ENCODE results near the gene RBBP8NL. TPM values are rescaled to one million over a fixed set of nuclear protein-coding genes. Genes with fewer than 3 reads are reported as not detected.

RBBP8NL gene
- total RNA-seq, 1 experiment from 2014 or later: not detected

DNA sequence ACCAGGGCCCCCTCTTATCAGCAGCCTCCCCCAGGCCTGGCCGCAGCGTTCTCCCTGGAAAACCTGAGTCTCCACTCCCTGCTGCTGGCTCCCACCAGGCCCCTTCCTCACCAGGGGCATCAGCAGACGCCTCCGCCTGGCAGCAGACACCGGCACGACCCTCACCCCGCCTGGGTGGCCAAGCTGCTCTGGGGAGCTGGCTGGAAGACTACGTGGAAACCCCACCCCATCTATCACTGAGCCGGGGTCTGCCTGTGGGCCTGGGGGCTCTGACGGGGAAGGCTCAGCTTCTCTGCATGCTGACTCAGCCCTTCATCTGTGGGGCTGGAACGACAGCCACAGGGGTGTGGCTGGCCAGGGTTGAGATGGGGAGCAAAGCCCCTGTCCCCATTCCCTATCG lies 19.1 kb upstream of the RBBP8NL start:
- intact Hi-C loops (cut with micrococcal nuclease): no loop called here
- DNase-seq (ENCODE audit: unreplicated experiment): no peak
- Mint-ChIP-seq H3K36me3 (ENCODE audit: insufficient read depth, unreplicated experiment) (no peaks in the 10 kb centered on the region), H3K27me3 (ENCODE audit: insufficient read depth, unreplicated experiment) (peaks cover 71% of the 10 kb centered on the region), H3K27ac (ENCODE audit: low read depth, unreplicated experiment) (no peak overlapping the region), H3K9me3 (ENCODE audit: unreplicated experiment) (no peaks in the 10 kb centered on the region), H3K4me3 (ENCODE audit: unreplicated experiment) (no peak overlapping the region), H3K4me1 (ENCODE audit: insufficient read depth, unreplicated experiment) (no peaks in the 10 kb centered on the region)
- BruUV-seq (replicated peaks): no TSS peak
- ChIA-PET CTCF (no interaction called here), POLR2A (no interaction called here)
- TF ChIP-seq, protein P1, sequence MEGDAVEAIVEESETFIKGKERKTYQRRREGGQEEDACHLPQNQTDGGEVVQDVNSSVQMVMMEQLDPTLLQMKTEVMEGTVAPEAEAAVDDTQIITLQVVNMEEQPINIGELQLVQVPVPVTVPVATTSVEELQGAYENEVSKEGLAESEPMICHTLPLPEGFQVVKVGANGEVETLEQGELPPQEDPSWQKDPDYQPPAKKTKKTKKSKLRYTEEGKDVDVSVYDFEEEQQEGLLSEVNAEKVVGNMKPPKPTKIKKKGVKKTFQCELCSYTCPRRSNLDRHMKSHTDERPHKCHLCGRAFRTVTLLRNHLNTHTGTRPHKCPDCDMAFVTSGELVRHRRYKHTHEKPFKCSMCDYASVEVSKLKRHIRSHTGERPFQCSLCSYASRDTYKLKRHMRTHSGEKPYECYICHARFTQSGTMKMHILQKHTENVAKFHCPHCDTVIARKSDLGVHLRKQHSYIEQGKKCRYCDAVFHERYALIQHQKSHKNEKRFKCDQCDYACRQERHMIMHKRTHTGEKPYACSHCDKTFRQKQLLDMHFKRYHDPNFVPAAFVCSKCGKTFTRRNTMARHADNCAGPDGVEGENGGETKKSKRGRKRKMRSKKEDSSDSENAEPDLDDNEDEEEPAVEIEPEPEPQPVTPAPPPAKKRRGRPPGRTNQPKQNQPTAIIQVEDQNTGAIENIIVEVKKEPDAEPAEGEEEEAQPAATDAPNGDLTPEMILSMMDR (IDR thresholded peaks at IDR 0.05; ENCODE audit: unreplicated experiment): no peak

DNA sequence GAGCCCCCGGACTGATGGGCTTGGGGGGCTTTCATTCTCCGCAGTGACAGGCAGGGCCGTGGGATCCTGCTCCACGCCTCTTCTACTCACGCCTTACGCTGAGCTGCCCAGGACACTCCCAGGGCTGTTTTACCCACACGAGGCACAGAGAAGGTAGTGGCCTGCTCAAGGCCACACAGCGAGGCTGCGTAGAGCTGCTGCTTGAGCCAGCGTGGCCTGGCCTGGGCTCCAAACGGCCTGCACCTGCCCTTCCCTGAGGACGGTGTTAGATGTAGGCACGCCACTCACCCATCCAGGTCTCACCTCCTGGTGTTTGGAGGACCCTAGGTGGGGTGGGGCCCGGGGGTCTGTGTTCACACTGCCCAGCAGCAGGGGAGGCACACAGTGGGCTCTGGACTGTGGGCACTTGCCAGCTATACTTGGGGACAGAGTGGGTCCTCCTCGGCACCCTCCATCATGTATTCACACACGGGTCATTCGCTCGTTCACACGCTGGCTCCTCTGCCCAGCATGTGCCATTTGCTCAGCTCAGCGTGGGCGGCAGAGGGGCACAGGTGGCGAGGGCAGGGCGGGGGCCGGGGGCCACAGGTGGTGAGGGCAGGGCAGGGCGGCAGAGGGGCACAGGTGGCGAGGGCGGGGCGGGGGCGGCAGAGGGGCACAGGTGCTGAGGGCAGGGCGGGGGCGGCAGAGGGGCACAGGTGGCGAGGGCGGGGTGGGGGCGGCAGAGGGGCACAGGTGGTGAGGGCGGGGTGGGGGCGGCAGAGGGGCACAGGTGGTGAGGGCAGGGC lies 18.4 kb upstream of the RBBP8NL start:
- BruUV-seq (replicated peaks): no TSS peak
- ChIA-PET POLR2A (no interaction called here), CTCF (interaction anchor here (0.6 to 1.5 kb wide), 3 partner anchors 148 to 171 kb away, joined by 3 read pairs; no protein-coding TSS in a partner anchor)
- intact Hi-C loops (cut with micrococcal nuclease): no loop called here
- H3K4me1 Mint-ChIP-seq (ENCODE audit: insufficient read depth, unreplicated experiment): no peaks in the 10 kb centered on the region
- H3K27me3 Mint-ChIP-seq (ENCODE audit: insufficient read depth, unreplicated experiment): peaks cover 70% of the 10 kb centered on the region
- TF ChIP-seq, protein P1 (IDR thresholded peaks at IDR 0.05; ENCODE audit: unreplicated experiment): no peak
- no peaks in the 10 kb centered on the region for H3K9me3 Mint-ChIP-seq (ENCODE audit: unreplicated experiment)
- no peak overlapping the region for H3K4me3 Mint-ChIP-seq (ENCODE audit: unreplicated experiment)
- H3K36me3 Mint-ChIP-seq (ENCODE audit: insufficient read depth, unreplicated experiment): no peaks in the 10 kb centered on the region
- H3K27ac Mint-ChIP-seq (ENCODE audit: low read depth, unreplicated experiment): no peak overlapping the region
- no peak for DNase-seq (ENCODE audit: unreplicated experiment)

DNA sequence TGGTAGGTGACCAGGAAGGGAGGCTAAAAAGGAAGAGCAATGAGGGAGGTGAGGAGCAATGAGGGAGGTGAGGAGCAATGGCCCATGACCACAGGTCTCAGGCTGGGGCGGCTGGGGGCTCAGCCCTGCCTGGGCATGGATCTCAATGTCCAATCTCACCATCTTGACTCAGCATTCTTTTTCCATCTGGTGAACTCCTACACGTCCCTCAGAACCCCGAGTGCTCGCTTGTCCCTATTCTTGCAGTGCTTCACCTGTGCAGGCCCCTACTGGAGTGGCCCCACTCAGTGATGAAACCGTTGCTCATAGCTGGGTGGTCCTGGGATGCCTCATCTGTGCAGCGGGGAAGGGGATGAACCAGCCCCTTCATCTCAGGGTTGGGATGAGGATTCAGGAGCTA lies 16.9 kb upstream of the RBBP8NL start:
- POLR2A ChIA-PET: interaction anchor here (1.0 kb wide), 1 partner anchor 10 kb away, joined by 4 read pairs; no protein-coding TSS in a partner anchor

DNA sequence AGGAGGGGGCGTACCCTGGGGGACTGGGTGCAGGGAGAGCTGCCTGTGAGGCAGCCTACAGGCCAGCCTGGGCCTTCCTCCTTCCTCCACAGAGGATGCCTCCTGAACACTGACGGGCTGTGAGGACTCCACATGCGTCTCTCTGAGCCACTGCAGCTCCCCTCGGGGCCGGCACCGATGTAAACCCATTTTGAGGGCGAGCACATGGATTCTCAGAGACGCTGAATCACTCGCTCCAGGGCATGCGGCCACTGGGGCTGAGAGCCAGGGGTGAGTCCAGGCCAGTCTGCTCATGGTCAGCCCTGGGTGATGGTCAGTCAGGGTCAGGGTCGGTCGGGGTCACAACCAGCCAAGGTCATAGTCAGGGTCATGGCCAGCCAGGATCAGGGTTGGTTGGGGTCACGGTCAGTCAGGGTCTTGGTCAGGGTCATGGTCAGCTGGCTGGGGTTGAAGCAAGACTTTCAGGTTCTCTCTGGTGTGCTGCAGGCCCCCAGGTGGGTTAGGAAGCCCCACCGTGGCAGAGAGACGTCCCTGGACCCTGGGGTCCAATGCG lies 14.7 kb upstream of the RBBP8NL start:
- no TSS peak for BruUV-seq (replicated peaks)
- H3K27me3 Mint-ChIP-seq (ENCODE audit: insufficient read depth, unreplicated experiment): peaks cover 58% of the 10 kb centered on the region
- no peak overlapping the region for H3K27ac Mint-ChIP-seq (ENCODE audit: low read depth, unreplicated experiment)
- intact Hi-C loops (cut with micrococcal nuclease): no loop called here
- no peaks in the 10 kb centered on the region for H3K36me3 Mint-ChIP-seq (ENCODE audit: insufficient read depth, unreplicated experiment)
- H3K4me1 Mint-ChIP-seq (ENCODE audit: insufficient read depth, unreplicated experiment): no peaks in the 10 kb centered on the region
- H3K9me3 Mint-ChIP-seq (ENCODE audit: unreplicated experiment): no peaks in the 10 kb centered on the region
- ChIA-PET CTCF (interaction anchor here (0.9 kb wide), 1 partner anchor 46 kb away, joined by 3 read pairs; no protein-coding TSS in a partner anchor), POLR2A (no interaction called here)
- TF ChIP-seq, protein P1 (IDR thresholded peaks at IDR 0.05; ENCODE audit: unreplicated experiment): no peak
- DNase-seq (ENCODE audit: unreplicated experiment): peak; percentile 5
- no peak overlapping the region for H3K4me3 Mint-ChIP-seq (ENCODE audit: unreplicated experiment)

More for the DNA sequence above, 16.9 kb upstream of the RBBP8NL start:
- peaks cover 64% of the 10 kb centered on the region for H3K27me3 Mint-ChIP-seq (ENCODE audit: insufficient read depth, unreplicated experiment)
- no peaks in the 10 kb centered on the region for H3K4me1 Mint-ChIP-seq (ENCODE audit: insufficient read depth, unreplicated experiment)
- intact Hi-C loops (cut with micrococcal nuclease): no loop called here
- TF ChIP-seq, protein P1 (IDR thresholded peaks at IDR 0.05; ENCODE audit: unreplicated experiment): no peak
- CTCF ChIA-PET: interaction anchor here (0.6 to 1.5 kb wide), 2 partner anchors 172 to 177 kb away, joined by 3 read pairs; no protein-coding TSS in a partner anchor
- H3K27ac Mint-ChIP-seq (ENCODE audit: low read depth, unreplicated experiment): no peak overlapping the region
- no peaks in the 10 kb centered on the region for H3K36me3 Mint-ChIP-seq (ENCODE audit: insufficient read depth, unreplicated experiment)
- BruUV-seq (replicated peaks): no TSS peak
- no peak for DNase-seq (ENCODE audit: unreplicated experiment)
- no peaks in the 10 kb centered on the region for H3K9me3 Mint-ChIP-seq (ENCODE audit: unreplicated experiment)
- H3K4me3 Mint-ChIP-seq (ENCODE audit: unreplicated experiment): no peak overlapping the region
